Measurements from ENCODE around the gene SULF2.

GRCh38 chr20:47778398-47779354, 6.6 kb downstream of the SULF2 start:
- TF ChIP-seq YY1 (IDR thresholded peaks at IDR 0.05; ENCODE audit: insufficient read depth, insufficient read length) (no peak), SUZ12 (IDR thresholded peaks at IDR 0.05; ENCODE audit: extremely low read depth, insufficient read depth, insufficient read length) (no peak)
